Measurements from ENCODE around the gene MTARC1.

The MTARC1 gene

GRCh38 chr1:220755309-220755708 is 31.4 kb upstream of the MTARC1 start:
- no peak overlapping the region for H3K4me3 ChIP-seq (ENCODE audit: low read depth, low read length)
- TF ChIP-seq, protein P1, sequence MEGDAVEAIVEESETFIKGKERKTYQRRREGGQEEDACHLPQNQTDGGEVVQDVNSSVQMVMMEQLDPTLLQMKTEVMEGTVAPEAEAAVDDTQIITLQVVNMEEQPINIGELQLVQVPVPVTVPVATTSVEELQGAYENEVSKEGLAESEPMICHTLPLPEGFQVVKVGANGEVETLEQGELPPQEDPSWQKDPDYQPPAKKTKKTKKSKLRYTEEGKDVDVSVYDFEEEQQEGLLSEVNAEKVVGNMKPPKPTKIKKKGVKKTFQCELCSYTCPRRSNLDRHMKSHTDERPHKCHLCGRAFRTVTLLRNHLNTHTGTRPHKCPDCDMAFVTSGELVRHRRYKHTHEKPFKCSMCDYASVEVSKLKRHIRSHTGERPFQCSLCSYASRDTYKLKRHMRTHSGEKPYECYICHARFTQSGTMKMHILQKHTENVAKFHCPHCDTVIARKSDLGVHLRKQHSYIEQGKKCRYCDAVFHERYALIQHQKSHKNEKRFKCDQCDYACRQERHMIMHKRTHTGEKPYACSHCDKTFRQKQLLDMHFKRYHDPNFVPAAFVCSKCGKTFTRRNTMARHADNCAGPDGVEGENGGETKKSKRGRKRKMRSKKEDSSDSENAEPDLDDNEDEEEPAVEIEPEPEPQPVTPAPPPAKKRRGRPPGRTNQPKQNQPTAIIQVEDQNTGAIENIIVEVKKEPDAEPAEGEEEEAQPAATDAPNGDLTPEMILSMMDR (IDR thresholded peaks at IDR 0.05; ENCODE audit: low read depth, low read length, missing control alignments) = no peak
- no peak for DNase-seq (ENCODE audit: low read depth)

GRCh38 chr1:220757441-220757840 is 29.3 kb upstream of the MTARC1 start:
- no peak for DNase-seq (ENCODE audit: low read depth)
- no peak overlapping the region for H3K4me3 ChIP-seq (ENCODE audit: low read depth, low read length)
- TF ChIP-seq, protein P1 (IDR thresholded peaks at IDR 0.05; ENCODE audit: low read depth, low read length, missing control alignments) = no peak

GRCh38 chr1:220759147-220759546 is 27.6 kb upstream of the MTARC1 start:
- H3K4me3 ChIP-seq (ENCODE audit: low read depth, low read length) = no peak overlapping the region
- no peak for DNase-seq (ENCODE audit: low read depth)
- TF ChIP-seq, protein P1 (IDR thresholded peaks at IDR 0.05; ENCODE audit: low read depth, low read length, missing control alignments) = no peak

GRCh38 chr1:220761688-220762427 is 24.9 kb upstream of the MTARC1 start:
- no peak overlapping the region for H3K4me3 ChIP-seq (ENCODE audit: low read depth, low read length)
- DNase-seq (ENCODE audit: low read depth) = no peak
- TF ChIP-seq, protein P1 (IDR thresholded peaks at IDR 0.05; ENCODE audit: low read depth, low read length, missing control alignments) = no peak

DNA sequence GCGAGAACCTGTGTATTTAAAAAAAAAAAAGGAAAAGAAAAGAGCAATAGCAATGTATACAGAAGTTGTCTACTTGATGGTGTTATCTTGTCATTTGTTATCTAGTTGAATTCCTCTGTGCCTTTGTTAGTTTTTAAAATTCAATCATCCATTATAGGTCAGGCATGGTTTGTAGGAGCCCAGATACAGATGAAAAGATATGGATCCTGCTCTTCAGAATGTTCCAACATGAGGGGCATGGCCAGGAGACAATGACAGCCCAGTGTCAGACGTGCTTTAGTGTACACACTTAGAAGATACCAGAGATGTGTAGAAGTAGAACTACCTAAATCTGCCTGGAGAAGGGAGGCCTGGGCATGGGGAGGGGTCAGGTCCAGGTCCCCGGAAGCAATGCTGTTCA is 22.0 kb upstream of the MTARC1 start:
- DNase-seq (ENCODE audit: low read depth) = no peak
- no peak overlapping the region for H3K4me3 ChIP-seq (ENCODE audit: low read depth, low read length)
- TF ChIP-seq, protein P1 (IDR thresholded peaks at IDR 0.05; ENCODE audit: low read depth, low read length, missing control alignments) = no peak

- H3K4me3 ChIP-seq (ENCODE audit: low read depth, low read length) = no peak overlapping the region
- DNase-seq (ENCODE audit: low read depth) = no peak
- TF ChIP-seq, protein P1 (IDR thresholded peaks at IDR 0.05; ENCODE audit: low read depth, low read length, missing control alignments) = no peak
Observed at GRCh38 chr1:220767312-220768125, 19.2 kb upstream of the MTARC1 start.

Measured in GM12864 (cell line).